HEK293T (cell line): ENCODE results near the gene LRRN3.

Source experiments
- CTCF ChIA-PET: fragments of 350-600 bp; formaldehyde crosslinking; extraction: SDS; loops from one replicate; lab custom pipeline; 2021; ENCODE audit warnings: antibody characterized with exemption, inconsistent platforms; lab: Yijun Ruan, JAX
- POLR2A ChIA-PET: fragments of 350-600 bp; formaldehyde crosslinking; extraction: SDS; loops from one replicate; lab custom pipeline; 2020; ENCODE audit warnings: antibody characterized with exemption, inconsistent platforms; lab: Yijun Ruan, JAX
- DNase-seq: peaks from one replicate; pipeline ENCODE4 v3.0.0; 2012; ENCODE audit warnings: mixed read lengths; ENCODE audit errors: extremely low spot score
- ARNT ChIP-seq: fragments of 450-650 bp; IDR thresholded peaks from 2 replicates; pipeline ENCODE4 v1.6.1; 2017; ENCODE audit warnings: mild to moderate bottlenecking
- BHLHE40 ChIP-seq: fragments of 450-650 bp; IDR thresholded peaks from 2 replicates; pipeline ENCODE4 v1.6.1; 2016; ENCODE audit warnings: mild to moderate bottlenecking, moderate library complexity, borderline replicate concordance
- CTBP1 ChIP-seq: fragments of 450-650 bp; IDR thresholded peaks from 2 replicates; pipeline ENCODE4 v1.6.1; 2016; ENCODE audit warnings: borderline replicate concordance
- ELF4 ChIP-seq: fragments of 450-650 bp; IDR thresholded peaks from 2 replicates; pipeline ENCODE4 v1.6.1; 2017; ENCODE audit warnings: antibody characterized with exemption
- FOXA1 ChIP-seq: fragments of 450-650 bp; IDR thresholded peaks from 2 replicates; pipeline ENCODE4 v1.6.1; 2016; ENCODE audit warnings: mild to moderate bottlenecking
- FOXK2 ChIP-seq: fragments of 450-650 bp; IDR thresholded peaks from 2 replicates; pipeline ENCODE4 v1.6.1; 2016; ENCODE audit warnings: mild to moderate bottlenecking
- FOXM1 ChIP-seq: fragments of 450-650 bp; IDR thresholded peaks from 2 replicates; pipeline ENCODE4 v1.6.1; 2017; ENCODE audit warnings: mild to moderate bottlenecking, borderline replicate concordance
- HDGF ChIP-seq: fragments of 450-650 bp; IDR thresholded peaks from 2 replicates; pipeline ENCODE4 v1.6.1; 2017; ENCODE audit warnings: antibody characterized with exemption, borderline replicate concordance
- L3MBTL2 ChIP-seq: fragments of 450-650 bp; conservative IDR thresholded peaks from 2 replicates; pipeline ENCODE4 v1.6.1; 2016; ENCODE audit warnings: mild to moderate bottlenecking
- LEF1 ChIP-seq: fragments of 450-650 bp; IDR thresholded peaks from 2 replicates; pipeline ENCODE4 v1.6.1; 2017; ENCODE audit warnings: mild to moderate bottlenecking, borderline replicate concordance
- NFRKB ChIP-seq: fragments of 450-650 bp; IDR thresholded peaks from 2 replicates; pipeline ENCODE4 v1.6.1; 2016; ENCODE audit warnings: mild to moderate bottlenecking, moderate library complexity
- SP1 ChIP-seq: fragments of 450-650 bp; IDR thresholded peaks from 2 replicates; pipeline ENCODE4 v1.6.1; 2017
- SUZ12 ChIP-seq: fragments of 450-650 bp; IDR thresholded peaks from 2 replicates; pipeline ENCODE4 v1.6.1; 2016; ENCODE audit warnings: mild to moderate bottlenecking
- TARDBP ChIP-seq: fragments of 450-650 bp; IDR thresholded peaks from 2 replicates; pipeline ENCODE4 v1.6.1; 2016
- ZNF384 ChIP-seq: fragments of 450-650 bp; IDR thresholded peaks from 2 replicates; pipeline ENCODE4 v1.6.1; 2016
- TF ChIP-seq, protein P1 (sequence below): fragments of 450-650 bp; IDR thresholded peaks from 2 replicates; pipeline ENCODE4 v1.6.1; 2016

Gene LRRN3

GRCh38 chr7:111105269-111105668 lies 14.3 kb downstream of the LRRN3 start:
- TF ChIP-seq CTBP1 (no peak), ELF4 (no peak), FOXM1 (no peak), FOXK2 (no peak), FOXA1 (no peak), SUZ12 (no peak), ZNF384 (no peak), TARDBP (no peak)
- CTCF ChIA-PET, result no interaction called here
- no peak for DNase-seq
- POLR2A ChIA-PET, result no interaction called here

- no peak for DNase-seq
- CTCF ChIA-PET, result no interaction called here
- POLR2A ChIA-PET, result no interaction called here
Observed at GRCh38 chr7:111107579-111107978, 16.7 kb downstream of the LRRN3 start.

GRCh38 chr7:111108000-111108399 lies 17.1 kb downstream of the LRRN3 start:
- TF ChIP-seq SP1, result no peak
- no peak for TF ChIP-seq TARDBP
- no peak for TF ChIP-seq CTBP1
- no peak for TF ChIP-seq FOXA1
- no peak for TF ChIP-seq ARNT
- TF ChIP-seq ZNF384, result no peak
- TF ChIP-seq FOXM1, result no peak
- no peak for TF ChIP-seq ELF4
- no peak for TF ChIP-seq L3MBTL2
- no peak for TF ChIP-seq SUZ12
- TF ChIP-seq BHLHE40, result no peak
- no peak for TF ChIP-seq LEF1
- TF ChIP-seq, protein P1, sequence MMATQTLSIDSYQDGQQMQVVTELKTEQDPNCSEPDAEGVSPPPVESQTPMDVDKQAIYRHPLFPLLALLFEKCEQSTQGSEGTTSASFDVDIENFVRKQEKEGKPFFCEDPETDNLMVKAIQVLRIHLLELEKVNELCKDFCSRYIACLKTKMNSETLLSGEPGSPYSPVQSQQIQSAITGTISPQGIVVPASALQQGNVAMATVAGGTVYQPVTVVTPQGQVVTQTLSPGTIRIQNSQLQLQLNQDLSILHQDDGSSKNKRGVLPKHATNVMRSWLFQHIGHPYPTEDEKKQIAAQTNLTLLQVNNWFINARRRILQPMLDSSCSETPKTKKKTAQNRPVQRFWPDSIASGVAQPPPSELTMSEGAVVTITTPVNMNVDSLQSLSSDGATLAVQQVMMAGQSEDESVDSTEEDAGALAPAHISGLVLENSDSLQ, result no peak
- TF ChIP-seq HDGF, result no peak
- POLR2A ChIA-PET, result no interaction called here
- no peak for DNase-seq
- CTCF ChIA-PET, result interaction anchor here (0.6 kb wide), 1 partner anchor 88 kb away, joined by 4 read pairs; no protein-coding TSS in a partner anchor

More at GRCh38 chr7:111107579-111107978, 16.7 kb downstream of the LRRN3 start:
- no peak for TF ChIP-seq FOXA1
- TF ChIP-seq LEF1, result no peak
- TF ChIP-seq TARDBP, result no peak
- TF ChIP-seq NFRKB, result no peak
- no peak for TF ChIP-seq FOXM1
- no peak for TF ChIP-seq SP1

GRCh38 chr7:111108496-111108895 lies 17.6 kb downstream of the LRRN3 start:
- ChIA-PET CTCF (interaction anchor here (0.6 kb wide), 1 partner anchor 87 kb away, joined by 4 read pairs; no protein-coding TSS in a partner anchor), POLR2A (no interaction called here)
- DNase-seq, result no peak
- TF ChIP-seq LEF1 (no peak), L3MBTL2 (no peak)

DNA sequence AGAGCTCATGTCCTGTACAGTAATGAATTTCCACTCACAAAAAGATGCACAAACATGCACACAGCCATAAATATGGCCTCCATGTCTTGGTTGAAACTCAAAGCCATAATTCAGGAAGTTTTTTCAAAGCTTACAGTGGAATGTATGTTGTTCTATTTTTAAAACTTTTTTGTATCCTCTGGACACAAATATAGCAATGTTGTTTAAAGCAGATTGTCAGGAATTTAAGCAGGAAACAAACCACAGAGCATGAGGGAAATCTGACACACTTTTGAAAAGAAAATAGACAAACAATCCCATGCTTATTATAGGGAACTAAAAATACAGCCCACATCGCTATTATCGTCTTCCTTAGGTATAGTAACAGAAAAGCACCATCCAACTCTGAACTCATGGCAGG lies 21.5 kb downstream of the LRRN3 start:
- CTCF ChIA-PET, result no interaction called here
- no peak for DNase-seq
- TF ChIP-seq FOXA1, result no peak
- POLR2A ChIA-PET, result no interaction called here

- TF ChIP-seq TARDBP, result no peak
- TF ChIP-seq, protein P1, result peak; percentile 53
- CTCF ChIA-PET, result no interaction called here
Observed at GRCh38 chr7:111113263-111114017, 22.5 kb downstream of the LRRN3 start.

GRCh38 chr7:111115966-111116365 lies 25.0 kb downstream of the LRRN3 start:
- POLR2A ChIA-PET, result no interaction called here
- CTCF ChIA-PET, result no interaction called here
- no peak for DNase-seq
- TF ChIP-seq FOXA1, result no peak
- no peak for TF ChIP-seq HDGF
- TF ChIP-seq BHLHE40, result no peak
- no peak for TF ChIP-seq LEF1
- no peak for TF ChIP-seq SP1
- no peak for TF ChIP-seq FOXK2

More at GRCh38 chr7:111113263-111114017, 22.5 kb downstream of the LRRN3 start:
- DNase-seq, result no peak
- POLR2A ChIA-PET, result no interaction called here

- CTCF ChIA-PET, result no interaction called here
Observed at GRCh38 chr7:111126987-111127386, 36.1 kb downstream of the LRRN3 start.

More at GRCh38 chr7:111126987-111127386, 36.1 kb downstream of the LRRN3 start:
- TF ChIP-seq, protein P1, result peak; percentile 45
- TF ChIP-seq FOXA1, result no peak
- peak; percentile 4 for DNase-seq
- POLR2A ChIA-PET, result no interaction called here
